ENCODE data around the gene TBC1D32.
"Not testable (repeated sequence)": the region's sequence is repeated elsewhere in the genome, so short reads cannot be mapped to it uniquely, and the experiment has no call there.

TBC1D32 gene

GRCh38 chr6:121334299-121335086 lies at the start of gene TBC1D32:
Gene TBC1D32, minus strand, starts transcription at chr6:121334480. Its CDS starts 50 bp downstream, at chr6:121334430.
- DNase-seq = peak; percentile 59

- DNase-seq = no peak
These were observed 49.2 kb upstream of the TBC1D32 start for GRCh38 chr6:121383478-121383877.

- DNase-seq = no peak
These were observed 48.3 kb upstream of the TBC1D32 start for GRCh38 chr6:121382467-121383121.

GRCh38 chr6:121376411-121376810 lies 42.1 kb upstream of the TBC1D32 start:
- no peak for DNase-seq

GRCh38 chr6:121374219-121374618 lies 39.9 kb upstream of the TBC1D32 start:
- DNase-seq = not testable (repeated sequence)

GRCh38 chr6:121365536-121366521 lies 31.5 kb upstream of the TBC1D32 start:
- no peak for DNase-seq

GRCh38 chr6:121356575-121356974 lies 22.3 kb upstream of the TBC1D32 start:
- DNase-seq = no peak

GRCh38 chr6:121354764-121355163 lies 20.5 kb upstream of the TBC1D32 start:
- DNase-seq = no peak

GRCh38 chr6:121352941-121353340 lies 18.7 kb upstream of the TBC1D32 start:
- no peak for DNase-seq

GRCh38 chr6:121351916-121352315 lies 17.6 kb upstream of the TBC1D32 start:
- DNase-seq = no peak

- no peak for DNase-seq
These were observed 15.3 kb upstream of the TBC1D32 start for GRCh38 chr6:121349596-121349995.

- no peak for DNase-seq
These were observed 13.2 kb upstream of the TBC1D32 start for GRCh38 chr6:121347484-121347883.

- DNase-seq = no peak
These were observed 10.3 kb upstream of the TBC1D32 start for GRCh38 chr6:121344539-121344938.

- DNase-seq = no peak
These were observed 5.5 kb upstream of the TBC1D32 start for GRCh38 chr6:121339639-121340226.

- no peak for DNase-seq
These were observed 4.7 kb upstream of the TBC1D32 start for GRCh38 chr6:121338956-121339355.

GRCh38 chr6:121338366-121338765 lies 4.1 kb upstream of the TBC1D32 start:
- no peak for DNase-seq

- DNase-seq = no peak
These were observed 1.1 kb upstream of the TBC1D32 start for GRCh38 chr6:121335087-121336008.

- not testable (repeated sequence) for DNase-seq
These were observed 586 bp downstream of the TBC1D32 start for GRCh38 chr6:121333694-121334093.

GRCh38 chr6:121333196-121333595 lies 1.1 kb downstream of the TBC1D32 start:
- DNase-seq = no peak

- no peak for DNase-seq
These were observed 3.8 kb downstream of the TBC1D32 start for GRCh38 chr6:121330516-121330915.

GRCh38 chr6:121321282-121321681 lies 13.0 kb downstream of the TBC1D32 start:
- no peak for DNase-seq

GRCh38 chr6:121319603-121320002 lies 14.7 kb downstream of the TBC1D32 start:
- no peak for DNase-seq

Data from NCI-H446 treated with DMSO at 0.1 percent for 48 hours (cell line).